Ascending aorta (tissue), 2 donors: ENCODE measurements around the gene IZUMO4. TPM values are rescaled to one million over a fixed set of nuclear protein-coding genes. Genes with fewer than 3 reads are reported as not detected.
"Not testable (repeated sequence)": the region's sequence is repeated elsewhere in the genome, so short reads cannot be mapped to it uniquely, and the experiment has no call there.

Experiments
- DNase-seq, 2 donors: peaks; one replicate each; pipeline ENCODE4 v3.0.0-alpha.2; 2019; ENCODE audit warnings: low spot score in 2 of 2
- H3K27ac ChIP-seq, 2 donors: fragments of 200-600 bp; sonication (generic); one replicate each; pipeline ENCODE4 v1.5.1; 2016 to 2017; ENCODE audit warnings: mild to moderate bottlenecking in 1 of 2
- H3K27me3 ChIP-seq: fragments of 200-600 bp; sonication (generic); one replicate; pipeline ENCODE4 v1.5.1; 2017
- H3K36me3 ChIP-seq, 2 donors: fragments of 200-600 bp; sonication (generic); one replicate each; pipeline ENCODE4 v1.5.1; 2016
- H3K4me1 ChIP-seq, 2 donors: fragments of 200-600 bp; sonication (generic); one replicate each; pipeline ENCODE4 v1.5.1; 2016 to 2017; ENCODE audit warnings: mild to moderate bottlenecking in 1 of 2
- H3K4me3 ChIP-seq, 2 donors: fragments of 200-600 bp; sonication (generic); one replicate each; pipeline ENCODE4 v1.5.1; 2016 to 2017; ENCODE audit warnings: mild to moderate bottlenecking in 1 of 2
- H3K9me3 ChIP-seq, 2 donors: fragments of 200-600 bp; sonication (generic); one replicate each; pipeline ENCODE4 v1.5.1; 2016
- CTCF ChIP-seq, 3 experiments: fragments of 200-600 bp in 2 of 3; fragments of 450-650 bp in 1 of 3; sonication (generic) in 2 of 3; IDR thresholded peaks; one replicate each; pipeline ENCODE4 v1.5.1; 2016 to 2019; ENCODE audit warnings: antibody characterized with exemption in 3 of 3, mild to moderate bottlenecking in 1 of 3, moderate library complexity in 1 of 3
- intact Hi-C: fragments of 100-400 bp; cut with DNase I; formaldehyde crosslinking; loops from one replicate; pipeline ENCODE4 v1.15.1; 2023
- total RNA-seq: library from RNA; depleted of rRNA; stranded (reverse); fragments of >200 nt; gene quantifications from one replicate; pipeline ENCODE4 v1.1.0, GENCODE V29; 2016

The IZUMO4 gene
- total RNA-seq, 1 donor from 2014 or later, result not detected

GRCh38 chr19:2129892-2130770 lies 33.4 kb downstream of the IZUMO4 start:
- Histone ChIP-seq H3K4me1 (no peaks in the 10 kb centered on the region), H3K36me3 (peaks cover 74% of the 10 kb centered on the region in 2 donors), H3K9me3 (no peaks in the 10 kb centered on the region), H3K4me3 (no peak overlapping the region), H3K27me3 (no peaks in the 10 kb centered on the region), H3K27ac (no peak overlapping the region)
- DNase-seq, result no peak
- no peak for TF ChIP-seq CTCF (IDR thresholded peaks at IDR 0.05)
- intact Hi-C loops, result no loop called here

- DNase-seq, H3K27ac ChIP-seq, intact Hi-C loops, H3K9me3 ChIP-seq, H3K4me1 ChIP-seq, H3K27me3 ChIP-seq, H3K4me3 ChIP-seq: not testable (repeated sequence)
- peaks cover 74 to 77% of the 10 kb centered on the region in 2 donors for H3K36me3 ChIP-seq
These were observed 34.6 kb downstream of the IZUMO4 start for GRCh38 chr19:2131012-2131975.

GRCh38 chr19:2132191-2132590 lies 35.5 kb downstream of the IZUMO4 start:
- Histone ChIP-seq H3K9me3 (no peaks in the 10 kb centered on the region), H3K4me1 (no peaks in the 10 kb centered on the region), H3K36me3 (peaks cover 74 to 78% of the 10 kb centered on the region in 2 donors), H3K27me3 (no peaks in the 10 kb centered on the region), H3K4me3 (no peak overlapping the region), H3K27ac (no peak overlapping the region)
- intact Hi-C loops, result no loop called here
- DNase-seq, result no peak
- no peak for TF ChIP-seq CTCF (IDR thresholded peaks at IDR 0.05)

- TF ChIP-seq CTCF (IDR thresholded peaks at IDR 0.05), result no peak
- H3K36me3 ChIP-seq, result peaks cover 74 to 78% of the 10 kb centered on the region in 2 donors
These were observed 36.2 kb downstream of the IZUMO4 start for GRCh38 chr19:2132731-2133490.

GRCh38 chr19:2135474-2136402 lies 39.0 kb downstream of the IZUMO4 start:
- H3K36me3 ChIP-seq, result peaks cover 64 to 80% of the 10 kb centered on the region in 2 donors
- no peak overlapping the region for H3K4me3 ChIP-seq
- H3K27me3 ChIP-seq, result no peaks in the 10 kb centered on the region
- H3K4me1 ChIP-seq, result no peaks in the 10 kb centered on the region
- intact Hi-C loops, result no loop called here
- H3K27ac ChIP-seq, result no peak overlapping the region
- DNase-seq, result no peak
- no peak for TF ChIP-seq CTCF (IDR thresholded peaks at IDR 0.05)
- H3K9me3 ChIP-seq, result no peaks in the 10 kb centered on the region

More at GRCh38 chr19:2132731-2133490, 36.2 kb downstream of the IZUMO4 start:
- Histone ChIP-seq H3K27me3 (no peaks in the 10 kb centered on the region), H3K4me3 (no peak overlapping the region), H3K4me1 (no peaks in the 10 kb centered on the region), H3K9me3 (no peaks in the 10 kb centered on the region), H3K27ac (no peak overlapping the region)
- DNase-seq, result no peak
- intact Hi-C loops, result no loop called here
